NCI-H146 (cell line): ENCODE measurements around the gene IL17F.

Experiments used
- DNase-seq: peaks from one replicate; lab custom pipeline; 2025; lab: John Stamatoyannopoulos, UW

The IL17F gene

DNA sequence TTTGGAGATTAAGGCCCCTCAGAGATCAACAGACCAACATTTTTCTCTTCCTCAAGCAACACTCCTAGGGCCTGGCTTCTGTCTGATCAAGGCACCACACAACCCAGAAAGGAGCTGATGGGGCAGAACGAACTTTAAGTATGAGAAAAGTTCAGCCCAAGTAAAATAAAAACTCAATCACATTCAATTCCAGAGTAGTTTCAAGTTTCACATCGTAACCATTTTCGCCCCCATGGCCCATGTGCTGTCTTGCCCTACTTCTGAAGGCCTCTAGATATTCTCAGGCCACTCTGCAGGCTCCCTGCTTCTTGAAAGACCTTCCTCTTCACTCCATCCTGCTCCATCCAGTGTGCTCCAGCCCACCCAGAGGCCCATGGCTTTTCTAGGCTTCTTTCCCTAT, 53.9 kb downstream of the IL17F start:
- DNase-seq = no peak

DNA sequence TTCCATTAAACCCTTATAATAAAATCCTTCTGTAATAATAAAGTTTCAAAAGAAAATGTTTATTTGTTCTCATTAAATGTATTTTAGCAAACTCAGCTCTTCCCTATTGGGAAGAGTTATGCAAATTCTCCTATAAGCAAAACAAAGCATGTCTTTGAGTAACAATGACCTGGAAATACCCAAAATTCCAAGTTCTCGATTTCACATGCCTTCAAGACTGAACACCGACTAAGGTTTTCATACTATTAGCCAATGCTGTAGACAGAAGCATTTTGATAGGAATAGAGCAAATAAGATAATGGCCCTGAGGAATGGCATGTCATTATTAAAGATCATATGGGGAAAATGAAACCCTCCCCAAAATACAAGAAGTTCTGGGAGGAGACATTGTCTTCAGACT, 54.3 kb downstream of the IL17F start:
- no peak for DNase-seq

DNA sequence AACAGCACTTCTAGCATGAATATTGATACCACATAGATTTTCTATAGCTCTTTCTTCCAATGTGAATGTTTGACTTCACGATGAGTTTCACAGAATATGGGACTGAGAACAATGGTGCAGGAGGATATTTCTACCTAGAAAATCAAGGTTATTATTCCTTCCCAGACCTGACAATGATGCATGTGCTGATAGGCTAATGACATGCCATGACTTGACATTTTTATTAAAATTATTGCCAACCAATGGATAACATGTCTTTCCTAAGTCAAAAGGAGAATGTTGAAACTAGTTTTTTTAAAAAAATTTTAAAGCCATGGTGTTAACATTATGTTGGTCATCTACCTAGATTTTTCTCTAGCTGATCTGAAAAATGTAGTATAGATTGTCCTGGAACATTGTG, 57.2 kb downstream of the IL17F start:
- DNase-seq = no peak
